ENCODE results near the gene IL1RAPL1. TPM values are rescaled to one million over a fixed set of nuclear protein-coding genes. Genes with fewer than 3 reads are reported as not detected.

The IL1RAPL1 gene
- polyA plus RNA-seq, 2 of the 4 experiments (the other 2 are of a cell fraction) = not detected

GRCh38 chrX:29746326-29746725 is 1159.1 kb downstream of the IL1RAPL1 start:
- no peak for DNase-seq (ENCODE audit: low read depth in 1 of 2, low spot score in 1 of 2)
- WGBS (ENCODE audit: missing lambda C conversion rate) = 64% methylated on average over 4 of the region's 4 CpGs
- H3K4me2 ChIP-seq = no peak overlapping the region
- no peaks in the 10 kb centered on the region for H3K4me1 ChIP-seq
- TF ChIP-seq RAD21 (conservative IDR thresholded peaks at IDR 0.05 in 1 of 2, IDR thresholded peaks at IDR 0.05 in 1 of 2) (no peak), JUN (IDR thresholded peaks at IDR 0.05) (no peak), EHMT2 (IDR thresholded peaks at IDR 0.05; ENCODE audit: low read depth) (no peak), NR3C1 (IDR thresholded peaks at IDR 0.05) (no peak), HES2 (IDR thresholded peaks at IDR 0.05) (no peak), CBX2 (IDR thresholded peaks at IDR 0.05; ENCODE audit: borderline replicate concordance, low read depth) (no peak), ELK1 (IDR thresholded peaks at IDR 0.05; ENCODE audit: low read depth, low read length) (no peak), HOXA7 (CRISPR knock-in tag; IDR thresholded peaks at IDR 0.05) (no peak), ATOH8 (CRISPR knock-in tag; IDR thresholded peaks at IDR 0.05; ENCODE audit: low read depth) (no peak)
- ChIA-PET CTCF (no interaction called here), POLR2A (no interaction called here)
- no peak for ATAC-seq
- H3K27ac ChIP-seq = no peak overlapping the region
- no peak overlapping the region for H3K4me3 ChIP-seq
- H3K9me3 ChIP-seq = no peaks in the 10 kb centered on the region
- no peak for FAIRE-seq

GRCh38 chrX:29762006-29762405 is 1174.8 kb downstream of the IL1RAPL1 start:
- 71% methylated on average over 4 of the region's 4 CpGs for WGBS (ENCODE audit: missing lambda C conversion rate)
- FAIRE-seq (peak; percentile 51), ATAC-seq (no peak), DNase-seq (ENCODE audit: low read depth in 1 of 2, low spot score in 1 of 2) (no peak)
- Histone ChIP-seq H3K27ac (no peak overlapping the region), H3K4me2 (no peak overlapping the region), H3K4me3 (no peak overlapping the region), H3K4me1 (no peaks in the 10 kb centered on the region), H3K9me3 (no peaks in the 10 kb centered on the region)
- CTCF ChIA-PET = no interaction called here
- TF ChIP-seq NR3C1 (IDR thresholded peaks at IDR 0.05) (no peak), GATA3 (IDR thresholded peaks at IDR 0.05; ENCODE audit: borderline replicate concordance) (no peak), HOXA7 (CRISPR knock-in tag; IDR thresholded peaks at IDR 0.05) (no peak), JUNB (IDR thresholded peaks at IDR 0.05) (no peak), ZNF302 (CRISPR knock-in tag; IDR thresholded peaks at IDR 0.05) (no peak), USF2 (IDR thresholded peaks at IDR 0.05) (no peak)
- POLR2A ChIA-PET = no interaction called here

GRCh38 chrX:29775890-29776289 is 1188.6 kb downstream of the IL1RAPL1 start:
- Histone ChIP-seq H3K27ac (no peak overlapping the region), H3K4me2 (no peak overlapping the region), H3K9me3 (no peaks in the 10 kb centered on the region), H3K4me3 (no peak overlapping the region), H3K4me1 (no peaks in the 10 kb centered on the region)
- CTCF ChIA-PET = no interaction called here
- TF ChIP-seq JUN (IDR thresholded peaks at IDR 0.05) = no peak
- no peak for TF ChIP-seq E2F6 (IDR thresholded peaks at IDR 0.05; ENCODE audit: borderline replicate concordance, low read depth)
- no peak for TF ChIP-seq ZC3H11A (IDR thresholded peaks at IDR 0.05)
- TF ChIP-seq MAZ (IDR thresholded peaks at IDR 0.05; ENCODE audit: borderline replicate concordance, low read depth, low read length) = no peak
- TF ChIP-seq MAFK (IDR thresholded peaks at IDR 0.05; ENCODE audit: partially characterized antibody) = no peak
- no peak for TF ChIP-seq SREBF2 (IDR thresholded peaks at IDR 0.05)
- no peak for TF ChIP-seq MAX (IDR thresholded peaks at IDR 0.05)
- no peak for TF ChIP-seq NPAS2 (CRISPR knock-in tag; IDR thresholded peaks at IDR 0.05; ENCODE audit: borderline replicate concordance)
- no peak for TF ChIP-seq GATA3 (IDR thresholded peaks at IDR 0.05; ENCODE audit: borderline replicate concordance)
- TF ChIP-seq KDM5A (IDR thresholded peaks at IDR 0.05) = no peak
- no peak for TF ChIP-seq ESRRA (IDR thresholded peaks at IDR 0.05; ENCODE audit: borderline replicate concordance, low read length)
- TF ChIP-seq RAD21 (conservative IDR thresholded peaks at IDR 0.05 in 1 of 2, IDR thresholded peaks at IDR 0.05 in 1 of 2) = no peak
- TF ChIP-seq EHF (CRISPR knock-in tag; IDR thresholded peaks at IDR 0.05) = no peak
- no peak for TF ChIP-seq HMGXB4 (CRISPR knock-in tag; IDR thresholded peaks at IDR 0.05; ENCODE audit: borderline replicate concordance)
- no peak for TF ChIP-seq NFE2L2 (conservative IDR thresholded peaks at IDR 0.05; ENCODE audit: low read length)
- no peak for TF ChIP-seq MYC (IDR thresholded peaks at IDR 0.05; ENCODE audit: borderline replicate concordance, low read length)
- TF ChIP-seq HOXB13 (CRISPR knock-in tag; IDR thresholded peaks at IDR 0.05; ENCODE audit: low read depth) = no peak
- no peak for TF ChIP-seq HOXB5 (CRISPR knock-in tag; IDR thresholded peaks at IDR 0.05)
- WGBS (ENCODE audit: missing lambda C conversion rate) = 71% methylated on average over 5 of the region's 5 CpGs
- DNase-seq (ENCODE audit: low read depth in 1 of 2, low spot score in 1 of 2) = no peak
- FAIRE-seq = no peak
- POLR2A ChIA-PET = no interaction called here
- no peak for ATAC-seq
